GM19468 (cell line): ENCODE results near the gene CACNA1G.

Experiments used
- ATAC-seq: cut with Tn5 transposase; IDR thresholded peaks from one replicate; pipeline ENCODE4 v1.9.1; 2021; ENCODE audit warnings: mild to moderate bottlenecking, moderate library complexity, moderate number of reproducible peaks; ENCODE audit not compliant: unreplicated experiment; ENCODE audit errors: extremely low read depth

Gene CACNA1G

GRCh38 chr17:50585346-50585745 is 24.8 kb downstream of the CACNA1G start:
- no peak for ATAC-seq

GRCh38 chr17:50585891-50586290 is 25.4 kb downstream of the CACNA1G start:
- ATAC-seq = no peak

GRCh38 chr17:50586421-50587247 is 26.1 kb downstream of the CACNA1G start:
- ATAC-seq = no peak

- no peak for ATAC-seq
Observed at GRCh38 chr17:50587571-50587970, 27.1 kb downstream of the CACNA1G start.

GRCh38 chr17:50588391-50589049 is 28.0 kb downstream of the CACNA1G start:
- ATAC-seq = no peak

GRCh38 chr17:50589095-50589705 is 28.7 kb downstream of the CACNA1G start:
- no peak for ATAC-seq

- no peak for ATAC-seq
Observed at GRCh38 chr17:50590946-50591737, 30.6 kb downstream of the CACNA1G start.

- no peak for ATAC-seq
Observed at GRCh38 chr17:50593321-50593720, 32.8 kb downstream of the CACNA1G start.

- no peak for ATAC-seq
Observed at GRCh38 chr17:50594128-50594823, 33.8 kb downstream of the CACNA1G start.

GRCh38 chr17:50594892-50595291 is 34.4 kb downstream of the CACNA1G start:
- no peak for ATAC-seq

- no peak for ATAC-seq
Observed at GRCh38 chr17:50596191-50597037, 35.9 kb downstream of the CACNA1G start.

- ATAC-seq = no peak
Observed at GRCh38 chr17:50598487-50598886, 38.0 kb downstream of the CACNA1G start.

GRCh38 chr17:50599606-50600005 is 39.1 kb downstream of the CACNA1G start:
- ATAC-seq = no peak

- no peak for ATAC-seq
Observed at GRCh38 chr17:50601823-50602375, 41.4 kb downstream of the CACNA1G start.

GRCh38 chr17:50602836-50603235 is 42.3 kb downstream of the CACNA1G start:
- no peak for ATAC-seq

GRCh38 chr17:50603340-50603739 is 42.8 kb downstream of the CACNA1G start:
- ATAC-seq = no peak

GRCh38 chr17:50604513-50604912 is 44.0 kb downstream of the CACNA1G start:
- no peak for ATAC-seq

GRCh38 chr17:50605429-50605828 is 44.9 kb downstream of the CACNA1G start:
- ATAC-seq = no peak
